Measurements from ENCODE around the gene RRAS2. TPM values are rescaled to one million over a fixed set of nuclear protein-coding genes. Genes with fewer than 3 reads are reported as not detected.

Gene RRAS2
- total RNA-seq, 4 donors from 2014 or later: 26.4 to 36.7 (median 31.8) TPM

DNA sequence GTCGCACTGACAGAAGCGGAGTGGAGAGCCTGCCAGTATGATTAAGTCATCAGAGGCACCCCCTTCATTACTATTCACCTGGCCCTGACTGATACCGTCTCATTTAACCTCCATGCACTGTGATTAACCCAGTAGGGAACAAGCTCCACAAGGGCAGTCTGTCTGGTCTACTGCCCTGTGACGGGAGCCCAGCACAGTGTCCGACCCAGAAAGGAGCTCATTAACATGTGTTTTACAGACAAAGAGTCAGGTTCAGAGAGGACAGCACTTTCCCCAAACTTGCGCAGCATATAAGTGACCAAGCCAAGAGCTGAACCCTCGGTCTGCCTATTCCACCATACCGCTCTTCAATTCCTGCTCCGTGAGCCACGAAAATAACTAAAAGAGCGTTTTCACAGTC lies 129.5 kb downstream of the RRAS2 start:
- 68 to 71% methylated on average over 11 of the region's 11 CpGs for WGBS, 2 donors
- intact Hi-C loops (cut with DNase I; ENCODE audit: low total_unique reads): no loop called here
- H3K4me3 ChIP-seq (ENCODE audit: low read depth, poor library complexity, severe bottlenecking): no peak overlapping the region
- DNase-seq (ENCODE audit: low spot score in 2 of 2): no peak
- TF ChIP-seq, protein P1, sequence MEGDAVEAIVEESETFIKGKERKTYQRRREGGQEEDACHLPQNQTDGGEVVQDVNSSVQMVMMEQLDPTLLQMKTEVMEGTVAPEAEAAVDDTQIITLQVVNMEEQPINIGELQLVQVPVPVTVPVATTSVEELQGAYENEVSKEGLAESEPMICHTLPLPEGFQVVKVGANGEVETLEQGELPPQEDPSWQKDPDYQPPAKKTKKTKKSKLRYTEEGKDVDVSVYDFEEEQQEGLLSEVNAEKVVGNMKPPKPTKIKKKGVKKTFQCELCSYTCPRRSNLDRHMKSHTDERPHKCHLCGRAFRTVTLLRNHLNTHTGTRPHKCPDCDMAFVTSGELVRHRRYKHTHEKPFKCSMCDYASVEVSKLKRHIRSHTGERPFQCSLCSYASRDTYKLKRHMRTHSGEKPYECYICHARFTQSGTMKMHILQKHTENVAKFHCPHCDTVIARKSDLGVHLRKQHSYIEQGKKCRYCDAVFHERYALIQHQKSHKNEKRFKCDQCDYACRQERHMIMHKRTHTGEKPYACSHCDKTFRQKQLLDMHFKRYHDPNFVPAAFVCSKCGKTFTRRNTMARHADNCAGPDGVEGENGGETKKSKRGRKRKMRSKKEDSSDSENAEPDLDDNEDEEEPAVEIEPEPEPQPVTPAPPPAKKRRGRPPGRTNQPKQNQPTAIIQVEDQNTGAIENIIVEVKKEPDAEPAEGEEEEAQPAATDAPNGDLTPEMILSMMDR (IDR thresholded peaks at IDR 0.05): no peak
- TF ChIP-seq POLR2A (IDR thresholded peaks at IDR 0.05): no peak

DNA sequence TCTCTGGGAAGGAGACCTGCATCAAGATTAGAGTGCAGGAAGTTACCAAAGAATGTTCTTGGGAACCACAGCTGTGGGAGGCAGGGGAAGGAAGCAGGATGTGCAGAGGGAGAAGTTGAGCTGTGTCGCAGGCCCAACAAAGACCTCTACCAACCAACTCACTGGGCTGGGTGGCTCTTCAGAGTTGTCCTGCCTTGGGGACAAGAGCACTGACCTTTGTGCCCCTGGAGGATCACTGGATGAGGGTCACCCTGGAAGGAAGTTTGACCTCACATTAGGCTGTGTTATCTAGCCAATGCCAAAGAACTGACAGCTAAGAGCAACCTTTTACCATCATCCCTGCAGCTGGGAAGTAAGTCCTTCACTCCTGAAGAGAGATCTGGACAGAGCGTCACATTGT lies 130.6 kb downstream of the RRAS2 start:
- intact Hi-C loops (cut with DNase I; ENCODE audit: low total_unique reads): no loop called here
- DNase-seq (ENCODE audit: low spot score in 2 of 2): no peak
- no peak overlapping the region for H3K4me3 ChIP-seq (ENCODE audit: low read depth, poor library complexity, severe bottlenecking)
- TF ChIP-seq POLR2A (IDR thresholded peaks at IDR 0.05): no peak
- TF ChIP-seq, protein P1 (IDR thresholded peaks at IDR 0.05): no peak
- WGBS, 2 donors: 84 to 92% methylated on average over 2 of the region's 2 CpGs

Other genes with a start within 250 kb of the RRAS2 start
- 10 to 100 TPM; 59.8 to 74.8 (median 65.0) TPM for gene COPB1, start 140.6 kb upstream of the RRAS2 start, total RNA-seq
- 100 to 1,000 TPM in 1 of 4 donors, 10 to 100 TPM in 3; 73.7 to 103 (median 86.0) TPM for gene PSMA1, start 161.2 kb upstream of the RRAS2 start, total RNA-seq